SK-N-SH (cell line): ENCODE measurements around the gene PGS1.

ENCODE experiments used
- CTCF ChIP-seq: fragments of 200-600 bp; sonication (generic); IDR thresholded peaks from 2 replicates; pipeline ENCODE4 v1.6.1; 2017; ENCODE audit warnings: antibody characterized with exemption, mild to moderate bottlenecking, moderate library complexity
- MXI1 ChIP-seq: IDR thresholded peaks from 2 replicates; pipeline ENCODE4 v1.6.1; 2012; ENCODE audit warnings: mild to moderate bottlenecking, low read depth, low read length, improper control_type of control experiment

- TF ChIP-seq CTCF = no peak
- TF ChIP-seq MXI1 = no peak
These were observed 12.2 kb upstream of the PGS1 start for GRCh38 chr17:78366109-78366848.
